Keratinocyte (primary cell): Measurements from ENCODE around the gene ITIH4. TPM values are rescaled to one million over a fixed set of nuclear protein-coding genes. Genes with fewer than 3 reads are reported as not detected.

Experiments
- DNase-seq: peaks from one replicate; pipeline ENCODE4 v3.0.0-alpha.2; 2011; ENCODE audit warnings: low read depth, missing footprints, low spot score
- FAIRE-seq: peaks from 2 replicates; lab custom pipeline; 2011; peaks lifted over from hg19 to GRCh38; lab: Jason Lieb, UNC
- H2AFZ ChIP-seq: 2 replicates; pipeline ENCODE4 v1.6.0; 2012; ENCODE audit warnings: low read length, control low read depth, inconsistent platforms; ENCODE audit not compliant: control insufficient read depth
- H3K27ac ChIP-seq: 2 replicates; pipeline ENCODE4 v1.5.1; 2011; ENCODE audit warnings: low read length; ENCODE audit not compliant: control insufficient read depth, insufficient read depth
- H3K27me3 ChIP-seq: 3 replicates; pipeline ENCODE4 v1.6.0; 2011; ENCODE audit warnings: low read length; ENCODE audit not compliant: control insufficient read depth, insufficient read depth; ENCODE audit errors: extremely low read depth
- H3K36me3 ChIP-seq, 2 experiments: 2 replicates in 1 of 2; 3 replicates in 1 of 2; pipeline ENCODE4 v1.5.1; 2011; ENCODE audit warnings: low read length in 2 of 2, mild to moderate bottlenecking in 1 of 2; ENCODE audit not compliant: control insufficient read depth in 2 of 2, insufficient read depth in 2 of 2; ENCODE audit errors: extremely low read depth in 1 of 2
- H3K4me1 ChIP-seq: 3 replicates; pipeline ENCODE4 v1.5.1; 2011; ENCODE audit warnings: low read length; ENCODE audit not compliant: control insufficient read depth, insufficient read depth; ENCODE audit errors: extremely low read depth
- H3K4me2 ChIP-seq: 3 replicates; pipeline ENCODE4 v1.6.0; 2011; ENCODE audit warnings: low read depth, low read length; ENCODE audit not compliant: control insufficient read depth, insufficient read depth; ENCODE audit errors: extremely low read depth
- H3K4me3 ChIP-seq, 3 experiments: fragments of 200-600 bp in 1 of 3; sonication (generic) in 1 of 3; 2 replicates in 2 of 3; 3 replicates in 1 of 3; pipeline ENCODE4 v1.5.1; 2011 to 2016; ENCODE audit warnings: low read length in 3 of 3, mild to moderate bottlenecking in 3 of 3, control low read depth in 2 of 3, inconsistent platforms in 1 of 3, low read depth in 1 of 3, mixed read lengths in 1 of 3, mixed run types in 1 of 3, moderate library complexity in 1 of 3; ENCODE audit not compliant: control insufficient read depth in 2 of 3, insufficient read depth in 2 of 3; ENCODE audit errors: extremely low read depth in 1 of 3
- H3K79me2 ChIP-seq: 2 replicates; pipeline ENCODE4 v1.6.0; 2012; ENCODE audit warnings: low read length; ENCODE audit not compliant: control insufficient read depth, insufficient read depth
- H3K9ac ChIP-seq: 3 replicates; pipeline ENCODE4 v1.6.0; 2011; ENCODE audit warnings: low read length; ENCODE audit not compliant: control insufficient read depth, insufficient read depth; ENCODE audit errors: extremely low read depth
- H3K9me1 ChIP-seq: 3 replicates; pipeline ENCODE4 v1.6.0; 2011; ENCODE audit warnings: low read length; ENCODE audit not compliant: control insufficient read depth, insufficient read depth; ENCODE audit errors: extremely low read depth
- H3K9me3 ChIP-seq: 2 replicates; pipeline ENCODE4 v1.5.1; 2012; ENCODE audit warnings: low read depth, low read length; ENCODE audit not compliant: control insufficient read depth
- H4K20me1 ChIP-seq: 3 replicates; pipeline ENCODE4 v1.6.0; 2011; ENCODE audit warnings: low read length; ENCODE audit not compliant: control insufficient read depth, insufficient read depth; ENCODE audit errors: extremely low read depth
- CTCF ChIP-seq, 3 experiments: IDR thresholded peaks in 1 of 3; conservative IDR thresholded peaks in 1 of 3; optimal IDR thresholded peaks in 1 of 3; 2 replicates in 2 of 3; 3 replicates in 1 of 3; pipeline versions ENCODE3 to v1.5.1; 2011; ENCODE audit warnings: low read length in 3 of 3, mild to moderate bottlenecking in 3 of 3, moderate library complexity in 2 of 3, control low read depth in 1 of 3, inconsistent platforms in 1 of 3; ENCODE audit not compliant: insufficient read depth in 2 of 3; ENCODE audit errors: extremely low read depth in 1 of 3
- EZH2 ChIP-seq: IDR thresholded peaks from one replicate; pipeline ENCODE4 v1.6.1; 2012; ENCODE audit warnings: inconsistent platforms, mild to moderate bottlenecking, low read length, moderate library complexity
- dilution Hi-C: fragments of 300-500 bp; cut with MboI; formaldehyde crosslinking; loops from one replicate; pipeline ENCODE4 v1.7.0; 2020; ENCODE audit warnings: low sequenced_read_pairs; ENCODE audit not compliant: extremely low pct_ligation_motif_present
- polyA plus RNA-seq, 5 experiments: library from polyadenylated mRNA; depleted of rRNA in 3 of 5; stranded (reverse) in 3 of 5; stranded (forward) in 1 of 5; unstranded in 1 of 5; fragments of >200 nt; gene quantifications; 1 replicate in 1 of 5; 2 replicates in 3 of 5; 3 replicates in 1 of 5; pipeline versions ENCODE4 v1.2.1 to v1.2.3, GENCODE V29; 2011 to 2012; ENCODE audit warnings: missing spikeins in 2 of 5, low read depth in 1 of 5, low replicate concordance in 1 of 5

The ITIH4 gene
- polyA plus RNA-seq, 1 donor (not counting 4 experiments of a cell fraction or from before 2014, with no cell fraction given): 1.4 TPM

- Histone ChIP-seq H3K27me3 (peaks cover 13% of the 10 kb centered on the region), H3K27ac (no peak overlapping the region), H3K9me1 (no peaks in the 10 kb centered on the region), H3K36me3 (no peaks in the 10 kb centered on the region), H3K4me1 (no peaks in the 10 kb centered on the region), H3K9me3 (no peaks in the 10 kb centered on the region), H3K9ac (no peak overlapping the region), H3K79me2 (no peaks in the 10 kb centered on the region), H4K20me1 (no peaks in the 10 kb centered on the region), H3K4me2 (no peak overlapping the region), H2AFZ (no peak overlapping the region), H3K4me3 (no peak overlapping the region)
- DNase-seq (no peak), FAIRE-seq (no peak)
- dilution Hi-C loops: no loop called here
- TF ChIP-seq EZH2 (no peak), CTCF (optimal IDR thresholded peaks at IDR 0.05 in 1 of 3, IDR thresholded peaks at IDR 0.05 in 1 of 3, conservative IDR thresholded peaks at IDR 0.05 in 1 of 3; ENCODE audit: extremely low read depth in 1 of 3, insufficient read depth in 2 of 3, low read length in 3 of 3) (no peak)
These were observed 38.1 kb downstream of the ITIH4 start for GRCh38 chr3:52792413-52792812.

- Histone ChIP-seq H2AFZ (no peak overlapping the region), H3K4me2 (no peak overlapping the region), H3K9me3 (no peaks in the 10 kb centered on the region), H4K20me1 (no peaks in the 10 kb centered on the region), H3K4me1 (no peaks in the 10 kb centered on the region), H3K27ac (no peak overlapping the region), H3K9ac (no peak overlapping the region), H3K36me3 (no peaks in the 10 kb centered on the region), H3K27me3 (peaks cover 13% of the 10 kb centered on the region), H3K9me1 (no peaks in the 10 kb centered on the region), H3K4me3 (no peak overlapping the region), H3K79me2 (no peaks in the 10 kb centered on the region)
- FAIRE-seq (no peak), DNase-seq (no peak)
- TF ChIP-seq CTCF (optimal IDR thresholded peaks at IDR 0.05 in 1 of 3, IDR thresholded peaks at IDR 0.05 in 1 of 3, conservative IDR thresholded peaks at IDR 0.05 in 1 of 3; ENCODE audit: extremely low read depth in 1 of 3, insufficient read depth in 2 of 3, low read length in 3 of 3) (no peak), EZH2 (no peak)
- dilution Hi-C loops: no loop called here
These were observed 38.5 kb downstream of the ITIH4 start for GRCh38 chr3:52791928-52792327.
